GM04503 (cell line): ENCODE results near the gene C19orf85.
"Not testable (repeated sequence)": the region's sequence is repeated elsewhere in the genome, so short reads cannot be mapped to it uniquely, and the experiment has no call there.

Experiments
- DNase-seq: peaks from one replicate; pipeline ENCODE4 v3.0.0-alpha.2; 2012; ENCODE audit warnings: low read depth

C19orf85 gene

GRCh38 chr19:55440411-55441105 lies 24.0 kb downstream of the C19orf85 start:
- DNase-seq, result no peak

DNA sequence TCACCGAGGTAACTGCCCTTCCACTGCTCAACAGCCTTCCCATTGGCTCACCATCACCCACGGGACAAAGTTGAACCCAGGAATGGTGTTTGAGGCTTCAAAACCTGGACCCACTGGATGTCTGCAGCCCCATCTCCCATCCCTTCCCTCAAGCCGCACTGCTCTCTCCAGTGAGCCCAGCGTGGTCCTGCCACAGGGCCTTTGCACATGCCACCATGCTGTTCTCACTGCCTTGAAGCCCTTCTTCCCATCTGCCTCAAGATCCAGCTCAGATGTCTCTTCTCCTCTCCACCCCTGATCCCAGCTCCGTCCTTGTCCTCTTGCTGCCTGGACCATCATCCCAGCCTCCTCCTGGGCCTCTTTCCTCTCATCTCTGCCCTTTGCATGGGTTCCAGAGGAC lies 25.5 kb downstream of the C19orf85 start:
- DNase-seq, result no peak

- DNase-seq, result no peak
Observed at GRCh38 chr19:55437410-55437809, 27.1 kb downstream of the C19orf85 start.

GRCh38 chr19:55436847-55437246 lies 27.7 kb downstream of the C19orf85 start:
- DNase-seq, result no peak

- no peak for DNase-seq
Observed at GRCh38 chr19:55435020-55435419, 29.5 kb downstream of the C19orf85 start.

- no peak for DNase-seq
Observed at GRCh38 chr19:55434356-55434919, 30.1 kb downstream of the C19orf85 start.

DNA sequence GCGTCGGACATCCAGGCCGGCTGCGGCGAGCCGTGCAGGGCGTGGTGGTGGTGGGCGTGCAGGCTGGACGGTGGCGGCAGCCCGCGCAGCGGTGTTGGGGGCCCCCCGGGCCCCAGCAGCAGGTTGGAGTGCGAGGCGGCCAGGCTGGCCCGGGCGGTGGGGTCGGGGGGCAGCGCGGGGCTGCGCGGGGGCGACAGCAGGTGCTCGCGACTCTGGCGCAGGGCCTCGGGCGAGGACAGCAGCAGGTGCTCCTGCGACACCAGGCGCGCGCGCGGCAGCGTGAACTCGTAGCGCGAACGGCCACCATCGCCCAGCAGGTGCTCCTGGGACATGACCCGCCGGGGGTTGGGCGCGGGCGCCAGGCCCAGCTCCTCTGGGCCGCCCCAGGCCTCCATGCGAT lies 31.3 kb downstream of the C19orf85 start:
- DNase-seq, result no peak

DNA sequence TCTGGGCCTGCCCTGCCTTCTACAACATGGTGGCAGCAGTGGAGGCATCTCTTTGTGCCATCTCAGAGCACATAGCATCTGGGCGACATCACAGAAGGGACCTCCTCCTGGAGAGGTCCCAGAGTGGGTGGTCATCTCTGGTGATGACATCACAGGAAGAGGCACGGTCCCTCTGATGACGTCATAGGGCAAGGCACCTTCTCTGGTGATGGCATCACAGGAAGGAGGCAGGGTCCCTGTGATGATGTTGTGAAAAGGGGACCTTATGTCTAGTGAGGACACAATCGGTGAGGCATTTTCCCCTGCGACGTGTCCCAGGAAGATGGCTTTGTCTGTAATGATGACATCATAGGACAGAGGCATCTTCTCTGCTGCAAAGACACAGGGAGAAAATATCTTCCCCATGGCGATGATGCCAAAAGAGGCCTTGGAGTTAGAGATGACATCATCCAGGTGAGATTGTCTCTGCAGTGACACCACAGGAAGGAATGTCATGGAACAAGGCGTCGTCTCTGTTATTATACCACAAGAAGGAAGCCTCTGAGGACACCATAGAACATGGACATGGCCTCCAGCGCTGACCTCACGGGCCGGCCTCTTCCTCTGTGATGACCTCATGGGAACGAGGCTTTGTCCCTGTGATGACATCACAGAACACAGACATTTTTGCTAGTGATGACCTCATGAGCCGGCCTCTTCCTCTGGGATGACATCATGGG lies 32.2 kb downstream of the C19orf85 start:
- DNase-seq, result no peak

- DNase-seq, result no peak
Observed at GRCh38 chr19:55431183-55431582, 33.4 kb downstream of the C19orf85 start.

DNA sequence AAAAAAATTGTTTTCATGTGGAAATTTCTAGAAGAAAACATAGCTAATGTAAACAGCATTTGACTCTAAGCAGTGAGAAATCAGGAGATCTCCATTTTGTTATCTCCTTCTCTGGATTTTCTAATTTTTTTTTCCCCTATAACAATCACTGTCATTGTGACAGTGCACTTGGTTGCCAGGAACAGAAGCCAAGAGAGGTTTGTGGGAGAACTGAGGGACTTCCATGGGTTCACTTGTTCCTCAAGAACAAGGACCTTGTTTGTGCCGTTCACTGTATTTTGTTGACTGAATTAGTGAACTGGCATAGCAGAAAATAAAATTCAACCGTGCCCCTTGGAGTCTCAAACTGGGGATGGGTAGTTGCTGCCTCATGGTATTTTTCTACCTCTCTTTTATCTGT lies 38.5 kb downstream of the C19orf85 start:
- no peak for DNase-seq

- no peak for DNase-seq
Observed at GRCh38 chr19:55424518-55424917, 40.0 kb downstream of the C19orf85 start.

DNA sequence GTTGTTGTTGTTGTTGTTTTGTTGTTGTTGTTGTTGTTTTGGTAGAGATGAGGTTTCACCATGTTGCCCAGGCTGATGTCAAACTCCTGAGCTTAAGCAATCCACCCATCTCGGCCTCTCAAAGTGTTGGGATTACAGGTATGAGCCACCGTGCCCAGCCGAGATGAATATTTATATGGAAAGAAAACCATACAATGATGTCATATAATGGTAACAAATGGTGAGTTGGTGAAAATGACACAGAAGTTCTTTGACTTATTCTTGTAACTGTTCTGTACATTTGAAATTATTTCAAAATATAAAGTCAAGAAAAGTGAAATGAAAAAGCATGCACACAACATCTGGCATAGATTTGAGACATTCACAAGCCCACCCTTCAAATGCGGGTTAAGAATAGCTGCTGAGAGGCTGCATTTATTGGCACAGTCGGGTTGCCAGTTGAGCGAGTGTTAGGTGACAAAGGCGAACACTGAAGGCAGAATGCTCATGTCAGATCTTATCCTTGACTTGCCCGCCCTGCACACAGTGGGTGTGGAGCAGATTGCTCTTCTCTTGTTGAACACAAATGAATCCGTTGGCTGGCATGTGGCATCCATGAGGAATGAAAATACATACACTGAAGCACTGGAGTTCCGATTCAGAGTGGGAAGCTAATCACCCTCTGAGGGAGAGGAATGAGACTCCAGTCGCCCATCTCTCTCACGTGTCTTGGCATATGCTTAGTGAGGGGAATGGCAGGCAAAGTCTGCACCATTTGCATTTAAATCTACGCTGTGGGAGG lies 41.1 kb downstream of the C19orf85 start:
- DNase-seq, result no peak

- not testable (repeated sequence) for DNase-seq
Observed at GRCh38 chr19:55421281-55421680, 43.3 kb downstream of the C19orf85 start.

GRCh38 chr19:55419624-55420236 lies 44.8 kb downstream of the C19orf85 start:
- no peak for DNase-seq

DNA sequence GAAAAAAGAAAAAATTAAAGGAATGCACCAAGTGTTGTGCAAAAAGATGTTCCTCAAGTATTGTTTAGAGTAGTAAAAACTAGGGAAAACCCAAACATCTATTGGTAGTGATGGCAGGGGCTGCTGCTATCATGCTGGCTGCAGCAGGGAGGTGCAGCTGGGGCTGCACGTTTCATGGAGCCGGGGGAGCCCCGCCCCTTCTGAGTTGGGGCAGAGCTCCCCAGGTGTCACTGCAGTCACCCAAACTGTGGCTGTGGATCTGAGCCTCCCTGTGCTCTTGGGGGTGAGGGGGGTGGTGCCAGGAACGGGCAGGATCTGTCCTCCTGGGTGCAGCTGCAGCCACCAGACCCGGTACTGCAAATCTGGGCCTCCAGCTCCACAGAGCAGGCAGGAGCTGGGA lies 45.4 kb downstream of the C19orf85 start:
- DNase-seq, result no peak

GRCh38 chr19:55418185-55418584 lies 46.4 kb downstream of the C19orf85 start:
- DNase-seq, result peak; percentile 54
